NCI-H128 (cell line): ENCODE measurements around the gene CDK5.
"Not testable (repeated sequence)": the region's sequence is repeated elsewhere in the genome, so short reads cannot be mapped to it uniquely, and the experiment has no call there.

Experiments used
- DNase-seq: peaks from one replicate; lab custom pipeline; 2025; ENCODE audit not compliant: unreplicated experiment; lab: John Stamatoyannopoulos, UW

The CDK5 gene

GRCh38 chr7:151017370-151017952 is 40.2 kb downstream of the CDK5 start:
- DNase-seq, result no peak

- DNase-seq, result no peak
Observed at GRCh38 chr7:151016942-151017341, 40.8 kb downstream of the CDK5 start.

GRCh38 chr7:151016505-151016904 is 41.2 kb downstream of the CDK5 start:
- DNase-seq, result no peak

DNA sequence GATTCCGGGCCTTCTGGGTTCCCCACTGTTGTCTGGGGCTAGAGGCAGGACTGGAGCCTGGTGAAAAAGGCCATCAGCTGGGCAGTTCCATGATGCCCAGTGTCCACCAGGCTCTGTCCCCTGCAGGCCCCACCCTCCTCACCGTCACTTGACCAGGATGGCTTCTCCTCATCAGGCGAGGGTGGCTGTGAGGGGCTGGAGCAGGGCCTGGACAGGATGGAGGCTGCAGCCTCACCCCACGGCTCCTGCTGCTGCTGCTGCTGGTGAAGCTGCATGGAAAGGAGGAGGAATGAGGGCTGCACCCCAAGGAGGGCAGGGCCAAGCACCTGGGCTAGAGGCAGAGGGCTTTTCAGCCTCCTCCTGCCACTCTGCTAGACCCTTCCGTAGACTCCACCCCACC is 41.7 kb downstream of the CDK5 start:
- DNase-seq, result no peak

- DNase-seq, result no peak
Observed at GRCh38 chr7:151014950-151015349, 42.7 kb downstream of the CDK5 start.

DNA sequence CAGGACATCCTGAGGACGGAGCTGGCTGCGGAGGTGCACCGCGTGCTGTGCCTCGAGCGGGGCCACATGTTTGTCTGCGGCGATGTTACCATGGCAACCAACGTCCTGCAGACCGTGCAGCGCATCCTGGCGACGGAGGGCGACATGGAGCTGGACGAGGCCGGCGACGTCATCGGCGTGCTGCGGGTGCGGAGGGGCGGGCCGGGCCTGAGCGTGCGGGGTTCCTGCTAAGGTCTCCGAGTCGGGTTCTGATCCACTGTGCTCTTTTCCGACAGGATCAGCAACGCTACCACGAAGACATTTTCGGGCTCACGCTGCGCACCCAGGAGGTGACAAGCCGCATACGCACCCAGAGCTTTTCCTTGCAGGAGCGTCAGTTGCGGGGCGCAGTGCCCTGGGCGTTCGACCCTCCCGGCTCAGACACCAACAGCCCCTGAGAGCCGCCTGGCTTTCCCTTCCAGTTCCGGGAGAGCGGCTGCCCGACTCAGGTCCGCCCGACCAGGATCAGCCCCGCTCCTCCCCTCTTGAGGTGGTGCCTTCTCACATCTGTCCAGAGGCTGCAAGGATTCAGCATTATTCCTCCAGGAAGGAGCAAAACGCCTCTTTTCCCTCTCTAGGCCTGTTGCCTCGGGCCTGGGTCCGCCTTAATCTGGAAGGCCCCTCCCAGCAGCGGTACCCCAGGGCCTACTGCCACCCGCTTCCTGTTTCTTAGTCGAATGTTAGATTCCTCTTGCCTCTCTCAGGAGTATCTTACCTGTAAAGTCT is 43.8 kb downstream of the CDK5 start:
- DNase-seq, result no peak

DNA sequence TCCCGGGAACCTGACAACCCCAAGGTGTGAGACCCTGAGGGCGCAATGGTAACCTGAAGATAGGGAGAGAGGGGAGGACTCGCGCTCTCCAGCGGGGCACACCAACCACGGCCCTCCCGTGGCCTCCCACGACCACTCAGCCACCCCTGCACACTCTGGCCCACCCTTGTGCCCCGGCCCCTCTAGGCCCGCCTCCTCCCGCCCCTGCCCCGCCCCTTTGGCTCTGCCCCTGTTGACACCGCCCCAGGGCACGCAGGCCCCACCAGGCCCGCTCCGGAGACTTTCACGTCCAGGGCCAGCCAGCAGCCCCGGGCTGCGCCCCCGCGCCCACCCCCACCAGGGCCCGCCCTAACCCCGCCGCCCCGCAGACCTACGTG is 44.4 kb downstream of the CDK5 start:
- DNase-seq, result no peak

DNA sequence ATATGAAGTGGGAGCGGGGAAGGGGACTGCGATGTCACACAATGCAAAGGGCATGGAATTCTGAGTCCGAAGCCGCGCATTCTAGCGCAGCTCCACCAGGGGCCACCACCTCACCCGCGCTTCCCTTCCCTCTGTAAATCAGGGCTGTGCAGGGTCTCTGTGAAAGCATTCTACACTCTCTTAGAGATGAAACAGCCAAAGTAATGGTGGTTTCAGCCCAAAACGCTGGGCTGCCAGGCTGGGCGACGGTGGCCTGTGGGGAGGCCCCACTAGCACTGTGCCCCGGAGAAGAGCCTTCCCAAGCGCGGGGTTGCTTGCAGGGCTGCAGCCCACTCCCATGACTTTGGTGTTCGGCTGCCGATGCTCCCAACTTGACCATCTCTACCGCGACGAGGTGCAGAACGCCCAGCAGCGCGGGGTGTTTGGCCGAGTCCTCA is 44.8 kb downstream of the CDK5 start:
- DNase-seq, result no peak

DNA sequence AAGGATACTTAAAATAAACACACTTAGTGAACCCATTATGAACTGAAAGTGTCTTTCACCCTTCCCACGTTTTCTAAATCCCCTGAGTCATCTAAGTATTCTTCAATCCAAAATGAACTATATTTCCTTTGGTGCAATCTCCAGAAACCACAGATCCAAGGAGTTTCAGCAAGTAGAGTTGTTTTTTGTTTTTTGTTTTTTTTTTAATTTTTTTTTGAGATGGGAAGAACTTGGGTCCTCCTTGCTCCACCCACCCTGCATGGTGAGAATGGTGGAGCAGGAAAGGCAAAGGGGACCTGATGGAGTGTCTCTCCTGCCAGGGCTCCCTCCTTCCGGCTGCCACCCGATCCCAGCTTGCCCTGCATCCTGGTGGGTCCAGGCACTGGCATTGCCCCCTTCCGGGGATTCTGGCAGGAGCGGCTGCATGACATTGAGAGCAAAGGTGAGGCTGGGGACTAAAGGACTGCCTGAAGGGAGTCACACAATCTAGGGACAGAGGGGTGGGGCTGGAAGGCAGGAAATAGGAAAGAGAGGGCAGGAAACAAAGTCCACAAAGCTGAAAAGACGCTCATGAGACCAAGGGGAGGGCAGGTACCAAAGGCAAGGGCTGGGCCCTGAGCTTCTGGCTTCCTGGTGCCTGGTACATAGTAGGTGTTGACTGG is 45.5 kb downstream of the CDK5 start:
- DNase-seq, result no peak

- DNase-seq, result not testable (repeated sequence)
Observed at GRCh38 chr7:151011616-151012015, 46.1 kb downstream of the CDK5 start.

DNA sequence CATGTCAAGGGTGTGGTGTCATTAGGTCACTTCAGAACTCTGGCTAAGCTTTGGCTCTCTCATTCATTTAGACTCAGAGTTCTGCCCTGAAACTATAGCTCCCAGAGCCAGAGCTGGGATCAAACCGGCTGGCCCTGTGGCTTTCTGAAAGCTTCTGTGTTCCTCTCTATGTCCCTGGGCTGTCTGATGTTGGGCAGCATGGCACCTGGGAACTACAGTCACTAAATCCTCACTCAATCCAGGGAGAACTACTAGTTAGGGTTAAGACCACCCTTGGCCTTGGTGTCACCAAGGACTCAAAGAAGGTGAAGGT is 46.6 kb downstream of the CDK5 start:
- no peak for DNase-seq

DNA sequence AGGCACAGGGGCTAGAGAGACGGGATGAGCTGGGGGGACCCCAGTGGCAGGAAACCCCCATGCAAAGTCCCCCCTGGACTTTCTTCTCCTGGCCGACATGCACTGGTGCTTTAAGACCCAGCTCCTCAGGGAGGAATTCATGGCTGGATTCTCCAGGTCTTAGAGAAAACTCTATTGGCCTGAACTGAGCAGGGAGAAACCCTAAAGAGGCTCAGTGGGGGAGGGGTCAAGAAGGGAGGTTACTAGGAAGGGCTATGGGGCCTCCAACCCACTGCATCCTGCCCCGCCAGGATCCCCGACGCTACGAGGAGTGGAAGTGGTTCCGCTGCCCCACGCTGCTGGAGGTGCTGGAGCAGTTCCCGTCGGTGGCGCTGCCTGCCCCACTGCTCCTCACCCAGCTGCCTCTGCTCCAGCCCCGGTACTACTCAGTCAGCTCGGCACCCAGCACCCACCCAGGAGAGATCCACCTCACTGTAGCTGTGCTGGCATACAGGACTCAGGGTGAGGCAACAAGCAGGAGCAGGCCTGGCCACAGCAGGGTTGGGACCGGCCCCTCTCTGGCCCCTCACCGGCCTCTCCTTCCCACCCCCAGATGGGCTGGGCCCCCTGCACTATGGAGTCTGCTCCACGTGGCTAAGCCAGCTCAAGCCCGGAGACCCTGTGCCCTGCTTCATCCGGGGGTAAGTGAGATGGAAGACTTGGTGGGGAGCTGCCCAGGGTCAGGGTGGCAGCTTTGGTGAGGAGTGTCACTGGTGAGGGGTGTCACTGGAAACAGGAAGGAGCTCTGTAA is 47.2 kb downstream of the CDK5 start:
- DNase-seq, result no peak

DNA sequence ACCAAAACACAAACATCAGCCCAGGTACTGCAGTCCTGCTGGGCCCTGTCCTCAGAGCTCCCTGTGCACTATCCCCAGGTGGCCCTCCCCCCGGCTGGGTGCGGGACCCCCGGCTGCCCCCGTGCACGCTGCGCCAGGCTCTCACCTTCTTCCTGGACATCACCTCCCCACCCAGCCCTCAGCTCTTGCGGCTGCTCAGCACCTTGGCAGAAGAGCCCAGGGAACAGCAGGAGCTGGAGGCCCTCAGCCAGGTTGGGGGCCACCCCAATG is 47.7 kb downstream of the CDK5 start:
- no peak for DNase-seq

GRCh38 chr7:151009327-151010036 is 48.2 kb downstream of the CDK5 start:
- no peak for DNase-seq

DNA sequence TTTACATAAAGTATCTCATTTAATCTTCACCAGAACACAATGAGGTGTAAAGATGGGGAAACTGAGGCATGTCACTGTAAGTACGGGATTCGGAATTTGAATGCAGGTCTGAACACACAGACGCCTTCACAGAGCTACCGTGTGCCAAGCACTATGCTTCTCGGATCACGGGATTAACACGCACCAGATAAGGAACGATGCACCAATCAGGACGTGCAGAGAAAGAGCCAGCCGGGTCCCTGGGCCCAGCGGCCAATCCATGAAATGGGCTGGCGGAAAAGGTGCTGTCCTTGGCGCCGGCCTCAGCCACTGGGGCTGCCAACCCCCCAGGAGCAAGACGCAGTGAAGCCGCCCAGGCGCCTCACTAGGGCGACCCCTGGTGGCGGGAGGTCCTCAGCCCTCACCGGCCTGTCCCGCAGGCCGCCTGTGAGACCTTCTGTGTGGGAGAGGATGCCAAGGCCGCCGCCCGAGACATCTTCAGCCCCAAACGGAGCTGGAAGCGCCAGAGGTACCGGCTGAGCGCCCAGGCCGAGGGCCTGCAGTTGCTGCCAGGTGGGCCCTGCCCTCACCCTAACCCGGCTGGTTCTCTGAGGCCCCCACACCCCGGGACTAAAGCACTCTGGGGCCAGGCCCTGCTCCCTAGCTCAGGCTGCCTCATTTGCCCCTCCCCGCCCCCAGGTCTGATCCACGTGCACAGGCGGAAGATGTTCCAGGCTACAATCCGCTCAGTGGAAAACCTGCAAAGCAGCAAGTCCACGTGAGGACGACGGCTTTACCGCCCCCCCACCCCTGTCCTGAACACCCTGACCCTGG is 49.0 kb downstream of the CDK5 start:
- no peak for DNase-seq

DNA sequence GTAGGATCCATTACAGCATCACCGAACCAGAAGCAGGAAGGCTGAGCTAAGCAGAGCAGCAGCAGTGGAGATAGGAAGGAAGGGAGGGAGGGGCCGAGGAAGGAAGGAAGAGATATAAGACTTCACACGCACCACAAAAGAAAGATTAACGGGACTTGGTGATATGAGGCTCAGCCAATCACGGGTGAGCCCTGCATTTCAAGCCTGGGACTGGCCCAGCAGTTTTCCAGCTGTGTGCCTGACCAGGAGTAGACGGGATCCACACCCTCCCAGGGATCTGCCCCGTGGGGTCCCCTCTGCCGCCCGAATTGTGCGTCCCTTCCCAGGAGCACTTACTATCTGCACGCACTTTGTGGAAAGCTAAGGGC is 49.6 kb downstream of the CDK5 start:
- no peak for DNase-seq

DNA sequence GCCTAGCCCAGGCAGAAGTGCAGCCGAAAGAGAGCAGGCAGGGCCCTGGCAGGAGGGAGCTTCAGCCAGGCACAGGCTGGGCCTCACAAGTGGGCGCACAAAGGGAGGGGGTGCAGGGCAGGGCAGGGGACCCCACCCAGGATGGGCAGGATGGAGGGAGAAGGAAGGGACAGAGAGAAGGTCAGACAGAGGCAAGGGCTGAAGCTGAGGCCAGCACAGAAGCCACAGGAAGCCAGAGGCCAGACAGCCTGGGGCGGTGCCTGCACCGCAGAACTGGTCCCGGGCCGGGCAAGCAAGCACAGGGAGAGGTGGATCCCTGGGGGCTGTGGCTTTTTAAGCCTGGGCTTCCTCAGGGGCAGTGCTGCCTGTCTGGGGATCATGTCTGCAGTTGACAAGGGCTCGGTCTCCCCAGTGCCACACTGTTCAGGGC is 50.2 kb downstream of the CDK5 start:
- DNase-seq, result no peak

DNA sequence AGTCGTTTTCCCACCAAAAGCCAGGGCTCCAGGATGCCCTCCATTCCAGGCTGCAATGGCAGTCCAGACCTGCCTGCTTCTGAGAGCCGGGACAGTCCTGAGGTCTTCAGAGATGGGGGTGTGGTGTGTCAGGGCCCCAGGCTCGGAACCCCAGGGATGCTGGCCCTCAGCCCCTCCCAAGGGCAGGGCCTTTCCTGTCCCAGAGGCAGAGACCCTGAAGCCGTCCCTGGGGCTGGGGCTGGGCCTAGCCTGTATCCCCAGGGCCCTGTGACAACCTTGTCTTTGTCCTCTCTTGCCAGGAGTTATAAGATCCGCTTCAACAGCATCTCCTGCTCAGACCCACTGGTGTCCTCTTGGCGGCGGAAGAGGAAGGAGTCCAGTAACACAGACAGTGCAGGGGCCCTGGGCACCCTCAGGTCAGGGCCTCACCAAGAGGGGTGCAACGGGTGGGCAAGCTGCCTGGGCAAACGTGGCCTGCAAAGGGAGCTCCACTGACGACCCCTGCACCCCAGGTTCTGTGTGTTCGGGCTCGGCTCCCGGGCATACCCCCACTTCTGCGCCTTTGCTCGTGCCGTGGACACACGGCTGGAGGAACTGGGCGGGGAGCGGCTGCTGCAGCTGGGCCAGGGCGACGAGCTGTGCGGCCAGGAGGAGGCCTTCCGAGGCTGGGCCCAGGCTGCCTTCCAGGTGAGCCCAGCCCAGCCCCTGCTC is 51.0 kb downstream of the CDK5 start:
- DNase-seq, result no peak

DNA sequence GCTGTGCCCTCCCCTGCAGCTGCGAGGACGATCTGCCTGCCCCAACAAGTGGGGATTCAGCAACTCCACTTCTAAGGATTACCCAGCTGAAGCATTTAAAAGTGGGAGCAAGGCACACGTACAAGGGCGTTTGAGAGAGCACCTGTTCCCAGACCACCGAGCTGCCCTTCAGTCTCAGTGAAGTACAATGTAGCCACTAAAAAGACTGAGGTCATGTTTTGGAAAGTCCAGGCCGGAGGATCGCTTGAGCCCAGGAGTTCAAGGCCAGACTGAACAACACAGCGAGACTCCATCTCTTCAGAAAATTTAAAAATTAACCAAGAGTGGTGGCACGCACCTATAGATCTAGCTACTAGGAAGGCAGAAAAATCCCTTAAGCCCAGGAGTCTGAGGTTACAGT is 52.1 kb downstream of the CDK5 start:
- no peak for DNase-seq
